ENCODE results near the gene DRAM1.
"Not testable (repeated sequence)": the region's sequence is repeated elsewhere in the genome, so short reads cannot be mapped to it uniquely, and the experiment has no call there.

Gene DRAM1

DNA sequence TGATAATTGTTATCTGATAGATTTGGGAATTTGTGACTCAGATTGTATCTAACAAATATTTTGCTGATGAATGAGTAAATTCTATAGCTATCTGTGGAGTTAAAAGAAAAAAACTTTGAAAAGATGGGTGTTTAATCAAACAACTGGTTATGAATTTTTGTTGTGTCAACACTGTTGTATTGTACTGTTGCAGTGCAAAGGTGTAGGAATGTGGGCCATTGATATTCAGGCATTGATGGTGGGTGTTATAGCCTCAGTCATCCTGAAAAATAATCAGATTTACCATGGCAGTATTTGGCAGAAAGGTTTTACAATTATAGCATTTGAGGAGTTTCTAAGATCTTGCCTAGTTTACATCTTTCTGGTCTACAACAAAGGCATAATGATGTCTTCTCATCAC is 15.4 kb downstream of the DRAM1 start:
- DNase-seq (ENCODE audit: insufficient read length, low spot score), result no peak
- FAIRE-seq, result no peak

DNA sequence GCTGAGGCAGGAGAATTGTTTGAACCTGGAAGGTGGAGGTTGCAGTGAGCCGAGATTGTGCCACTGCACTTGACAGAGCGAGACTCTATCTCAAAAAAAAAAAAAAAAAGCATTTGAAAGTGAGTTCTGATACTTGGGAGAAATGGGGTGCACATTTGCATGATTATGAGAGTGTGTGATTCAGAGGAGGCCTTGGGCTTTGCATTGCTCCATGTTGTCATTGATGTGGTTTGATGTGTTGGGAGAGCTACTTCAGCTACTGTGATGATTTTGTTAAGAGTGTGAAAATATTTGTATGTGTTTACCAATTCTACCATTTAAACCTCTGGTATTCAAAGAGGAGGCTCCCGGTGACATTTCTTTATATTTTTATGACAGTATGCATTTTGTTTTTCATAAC is 24.4 kb downstream of the DRAM1 start:
- FAIRE-seq (no peak), DNase-seq (ENCODE audit: insufficient read length, low spot score) (no peak)

DNA sequence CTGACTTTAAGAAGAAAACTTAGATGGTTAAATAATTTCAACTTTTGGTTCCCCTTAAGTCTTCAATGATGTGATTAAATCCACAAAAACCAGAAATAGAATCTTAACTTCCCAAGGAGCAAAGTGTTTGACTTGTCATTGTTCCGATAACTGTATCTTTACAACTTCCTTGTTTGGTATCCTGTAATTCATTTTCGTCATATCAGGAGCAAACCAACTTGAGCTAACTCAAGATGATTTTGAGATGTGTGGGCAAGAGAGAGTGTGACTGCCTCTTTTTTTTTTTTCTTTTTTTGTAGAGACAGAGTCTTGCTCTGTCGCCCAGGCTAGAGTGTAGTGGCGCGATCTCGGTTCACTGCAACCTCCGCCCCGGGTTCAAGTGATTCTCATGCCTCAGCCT is 25.3 kb downstream of the DRAM1 start:
- no peak for FAIRE-seq

DNA sequence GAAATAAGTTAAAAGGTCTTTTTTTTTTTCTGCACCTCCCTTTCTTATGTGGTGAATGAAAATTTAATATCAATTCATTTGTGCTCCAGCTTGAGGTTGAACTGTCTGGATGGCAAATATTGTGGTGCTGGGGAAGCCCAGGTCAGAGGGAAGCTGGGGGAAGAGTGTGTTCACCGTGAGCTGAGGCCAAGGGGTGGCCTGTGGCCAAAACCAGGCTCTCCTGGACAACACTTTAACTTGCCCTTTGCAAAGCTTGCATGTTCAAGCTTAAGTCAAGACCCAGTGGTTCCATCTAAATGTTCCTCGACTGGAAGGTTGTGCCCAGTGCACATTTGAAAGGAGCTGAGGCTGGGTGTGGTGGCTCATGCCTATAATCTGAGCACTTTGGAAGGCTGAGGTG is 28.8 kb downstream of the DRAM1 start:
- FAIRE-seq, result no peak
- no peak for DNase-seq (ENCODE audit: insufficient read length, low spot score)

More for the DNA sequence above, 25.3 kb downstream of the DRAM1 start:
- no peak for DNase-seq (ENCODE audit: insufficient read length, low spot score)

DNA sequence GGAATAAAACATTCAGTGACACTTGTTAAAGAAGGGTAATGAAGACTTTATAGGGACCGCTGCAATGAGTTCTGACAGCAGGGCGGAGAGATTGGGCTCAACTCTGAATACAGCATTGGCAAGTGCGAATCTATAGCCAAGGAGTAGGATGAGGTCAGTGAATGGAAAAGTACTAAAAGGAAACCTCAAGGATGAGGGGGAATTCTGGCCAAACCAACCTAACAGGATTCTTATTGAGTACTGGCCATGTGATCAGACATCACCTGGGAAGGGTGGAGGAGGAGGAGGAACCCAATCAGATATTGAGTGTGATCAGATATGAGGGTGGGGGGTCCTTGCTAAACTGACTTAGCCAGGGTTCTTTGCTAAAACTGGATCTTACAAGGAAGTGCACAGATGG is 31.0 kb downstream of the DRAM1 start:
- DNase-seq (ENCODE audit: insufficient read length, low spot score) (no peak), FAIRE-seq (no peak)

DNA sequence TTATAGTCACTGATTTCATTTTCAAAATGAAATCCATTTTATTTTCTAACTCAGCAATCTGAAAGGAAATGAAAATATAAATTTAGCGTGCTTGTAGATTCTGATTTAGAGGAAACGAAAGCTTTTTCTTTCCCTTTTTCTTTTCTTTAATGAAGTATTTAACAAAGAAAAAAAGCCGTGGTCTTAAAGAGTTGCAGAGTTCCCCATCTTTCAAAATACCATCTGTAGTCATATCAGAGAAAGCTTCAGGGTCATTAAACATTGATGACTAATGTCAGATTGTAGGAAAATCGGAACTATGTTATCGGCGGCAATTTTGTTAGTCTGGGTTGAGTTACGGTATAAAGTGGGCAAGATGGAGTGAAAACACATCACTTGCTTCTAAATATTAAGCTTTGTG is 32.3 kb downstream of the DRAM1 start:
- DNase-seq (ENCODE audit: insufficient read length, low spot score), result no peak

DNA sequence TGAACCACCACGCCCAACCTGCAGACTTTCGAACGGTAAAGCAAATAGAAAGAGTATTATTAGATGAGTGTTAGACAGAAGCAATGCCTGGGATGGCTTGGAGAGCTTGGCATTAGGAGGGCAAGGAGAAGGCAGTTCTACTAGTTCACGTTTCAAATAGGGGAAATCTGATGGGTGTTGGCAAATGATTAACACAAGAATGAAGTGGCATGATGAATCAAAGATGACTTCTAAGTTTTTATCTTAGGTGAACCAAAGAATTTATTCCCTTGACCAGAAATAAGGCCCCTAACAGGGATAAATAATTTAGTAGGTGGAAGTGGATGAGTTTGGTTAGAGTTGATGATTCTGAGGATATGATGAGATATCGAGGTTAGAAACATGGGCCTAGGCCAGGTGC is 38.5 kb downstream of the DRAM1 start:
- FAIRE-seq, result no peak
- DNase-seq (ENCODE audit: insufficient read length, low spot score), result no peak

More for the DNA sequence above, 32.3 kb downstream of the DRAM1 start:
- FAIRE-seq, result no peak

DNA sequence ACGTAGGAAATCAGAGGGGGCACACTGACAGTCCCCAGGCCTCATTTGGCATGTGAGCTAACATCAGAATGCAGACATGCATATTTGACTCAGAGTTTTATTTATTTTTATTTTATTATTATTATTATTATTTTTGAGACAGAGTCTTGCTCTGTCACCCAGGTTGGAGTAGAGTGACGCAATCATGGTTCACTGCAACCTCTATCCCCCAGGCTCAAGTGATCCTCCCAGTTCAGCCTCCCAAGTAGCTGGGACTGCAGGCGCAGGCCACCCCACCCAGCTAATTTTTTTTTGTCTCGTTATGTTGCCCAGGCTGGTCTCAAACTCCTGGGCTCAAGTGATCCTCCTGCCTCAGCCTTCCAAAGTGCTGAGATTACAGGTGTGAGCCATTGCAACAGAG is 41.4 kb downstream of the DRAM1 start:
- FAIRE-seq; DNase-seq (ENCODE audit: insufficient read length, low spot score): not testable (repeated sequence)

DNA sequence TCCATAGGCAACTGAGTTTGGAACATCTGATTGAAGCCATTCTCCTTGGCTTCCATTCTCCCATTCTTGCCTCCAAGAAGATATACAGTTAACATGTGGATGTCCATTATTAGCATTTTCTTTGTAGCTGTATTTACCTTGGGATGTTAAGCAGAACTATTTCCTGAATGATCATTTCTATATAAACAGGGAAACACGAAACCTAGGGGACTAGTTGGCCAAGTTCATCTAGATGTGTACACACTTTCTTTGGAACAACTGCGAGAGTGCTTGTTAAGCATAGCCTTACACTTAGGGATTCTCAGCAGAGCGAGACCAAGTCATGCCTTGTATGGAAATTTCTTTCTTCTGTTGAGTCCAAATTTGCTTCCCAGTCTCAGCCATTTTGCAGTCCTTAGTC is 42.1 kb downstream of the DRAM1 start:
- DNase-seq (ENCODE audit: insufficient read length, low spot score) (no peak), FAIRE-seq (no peak)

DNA sequence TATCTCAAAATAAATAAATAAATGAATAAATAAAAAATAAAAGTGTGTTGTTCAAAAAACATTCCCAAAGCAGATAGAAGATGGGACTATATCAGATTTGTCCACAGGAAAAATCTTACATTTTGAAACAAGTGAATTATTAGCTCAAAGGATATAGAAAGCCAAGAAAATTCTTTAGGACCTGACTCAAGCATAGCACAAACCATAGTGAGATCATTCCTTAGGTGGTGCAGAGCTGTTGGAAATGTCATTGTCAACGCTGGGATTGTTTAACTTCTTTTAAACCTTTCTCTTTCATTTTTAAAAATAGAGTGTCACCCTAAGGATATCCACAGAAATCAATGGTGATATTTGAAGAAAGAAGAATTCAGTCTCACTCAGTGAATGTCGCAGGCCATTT is 43.5 kb downstream of the DRAM1 start:
- no peak for DNase-seq (ENCODE audit: insufficient read length, low spot score)
- FAIRE-seq, result no peak

DNA sequence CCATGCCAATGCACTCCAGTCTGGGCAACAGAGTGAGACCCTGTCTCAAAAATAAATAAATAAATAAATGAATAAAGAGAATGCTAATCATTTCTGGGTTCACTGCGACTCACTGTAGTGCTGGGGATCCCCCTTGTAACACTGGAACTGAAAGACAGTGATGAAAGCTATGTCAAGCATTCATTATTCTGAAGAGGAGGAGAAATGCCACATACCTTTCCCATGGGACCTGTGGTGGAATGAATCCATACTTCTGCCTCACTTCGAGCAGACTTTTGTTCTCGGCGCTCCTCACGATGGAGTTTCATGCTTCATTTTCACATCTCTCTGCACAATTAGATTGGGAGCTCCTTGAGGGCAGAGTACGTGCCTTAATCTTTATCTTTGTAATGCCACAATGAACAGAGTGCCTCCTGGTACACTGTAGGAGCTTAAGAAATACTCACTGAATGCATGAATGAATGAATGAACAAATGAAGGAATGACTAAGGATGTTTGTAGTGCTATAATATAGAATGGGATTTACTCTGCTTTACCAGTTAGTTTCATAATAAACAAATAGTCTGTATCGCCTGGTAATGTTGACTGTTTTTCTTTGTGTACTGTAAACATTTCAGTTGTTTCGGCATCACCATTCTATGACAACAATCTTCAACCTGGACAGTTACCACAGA is 45.8 kb downstream of the DRAM1 start:
- FAIRE-seq (no peak), DNase-seq (ENCODE audit: insufficient read length, low spot score) (no peak)

DNA sequence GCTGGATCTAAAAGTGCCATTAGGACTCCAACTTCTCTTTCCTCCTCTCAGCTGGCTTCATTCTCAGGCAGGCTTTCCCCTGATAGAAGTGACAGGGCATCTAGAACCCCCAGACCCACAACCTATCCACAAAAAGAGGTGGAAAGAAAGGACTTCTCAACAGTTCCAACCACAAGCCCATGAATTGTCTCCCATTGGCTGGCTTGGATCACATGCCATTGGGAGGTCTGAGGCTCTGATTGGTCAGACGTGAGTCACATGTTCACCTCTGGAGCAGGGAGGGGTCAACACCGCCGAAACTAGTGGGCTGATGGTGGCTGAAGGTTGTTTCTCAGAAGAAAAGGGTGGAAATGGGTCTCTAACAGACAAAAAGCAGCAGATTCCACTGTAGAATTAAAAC is 47.2 kb downstream of the DRAM1 start:
- peak; percentile 21 for DNase-seq (ENCODE audit: insufficient read length, low spot score)
- FAIRE-seq, result no peak

DNA sequence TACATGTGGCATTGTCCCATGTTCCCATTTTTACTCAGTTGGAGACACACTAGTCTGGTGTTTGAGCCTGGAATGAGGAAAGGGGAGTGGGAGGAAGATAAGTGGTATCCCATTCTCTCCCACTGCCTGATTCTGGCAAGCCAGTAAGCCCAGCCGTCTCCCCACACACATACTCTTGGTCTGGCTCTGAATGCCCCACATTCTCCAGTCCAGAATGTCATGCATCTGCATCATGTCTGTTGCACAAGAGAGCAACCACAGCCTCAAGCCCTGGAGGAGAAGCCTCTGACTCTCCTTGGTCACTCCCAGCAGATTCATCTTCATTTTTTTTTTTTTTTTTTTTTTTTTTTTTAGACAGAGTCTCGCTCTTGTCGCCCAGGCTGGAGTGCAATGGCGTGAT is 48.0 kb downstream of the DRAM1 start:
- FAIRE-seq (no peak), DNase-seq (ENCODE audit: insufficient read length, low spot score) (peak; percentile 85)

DNA sequence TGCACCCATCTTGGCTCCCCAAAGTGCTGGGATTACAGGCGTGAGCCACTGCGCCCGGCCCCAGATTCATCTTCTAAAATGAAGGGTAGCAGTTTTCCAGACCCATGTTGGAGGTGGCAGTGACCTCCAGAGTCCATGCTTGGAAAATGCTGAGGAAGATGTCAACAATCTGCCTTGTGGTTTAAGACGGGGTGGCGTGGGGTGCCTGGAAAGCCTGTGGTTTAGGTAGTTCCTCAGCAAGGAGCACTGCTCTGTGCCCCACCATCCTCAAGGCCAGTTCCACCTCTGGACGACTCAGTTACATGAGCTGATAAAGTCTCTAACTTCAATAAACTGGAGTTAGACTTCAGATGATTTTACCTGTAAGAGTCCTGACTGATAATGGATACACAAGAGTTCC is 48.6 kb downstream of the DRAM1 start:
- DNase-seq (ENCODE audit: insufficient read length, low spot score), result no peak
- FAIRE-seq, result no peak

DNA sequence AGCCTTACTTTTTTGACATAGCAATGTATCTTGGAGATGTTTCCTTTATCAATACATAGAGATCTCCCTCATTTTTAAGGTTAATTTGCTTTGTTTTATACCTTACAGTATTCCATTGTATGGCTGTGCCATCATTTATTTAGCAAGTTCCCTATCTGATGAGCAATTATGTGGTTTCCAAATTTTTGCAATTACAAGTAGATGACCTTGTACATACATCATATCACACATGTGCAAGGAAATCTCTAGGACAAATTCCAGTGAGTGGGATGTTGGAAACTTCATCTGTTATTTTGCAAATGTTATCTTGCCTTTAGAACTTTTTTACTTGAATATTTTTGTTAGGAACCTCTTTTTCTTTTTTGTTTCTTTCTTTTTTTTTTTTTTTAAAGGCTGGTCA is 49.7 kb downstream of the DRAM1 start:
- DNase-seq (ENCODE audit: insufficient read length, low spot score), result no peak
- no peak for FAIRE-seq

DNA sequence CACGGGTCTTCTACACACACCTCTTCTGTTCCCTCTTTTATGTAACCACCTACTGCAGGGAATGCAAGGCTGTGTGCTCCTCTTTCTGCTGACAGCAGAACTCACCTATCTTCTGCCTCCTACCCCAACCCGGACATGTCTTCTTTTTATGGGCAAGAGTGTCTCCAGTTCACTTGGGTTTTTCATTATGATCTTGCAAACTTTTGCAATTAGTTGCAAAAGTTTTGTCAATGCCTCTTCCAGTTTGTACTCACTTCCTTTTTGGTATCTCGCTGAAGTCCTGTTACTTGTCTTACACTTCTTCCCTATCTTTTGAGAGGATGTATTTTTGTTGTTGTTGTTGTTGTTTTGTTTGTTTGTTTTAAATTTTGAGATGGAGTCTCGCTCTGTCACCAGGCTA is 50.6 kb downstream of the DRAM1 start:
- FAIRE-seq (no peak), DNase-seq (ENCODE audit: insufficient read length, low spot score) (no peak)

DNA sequence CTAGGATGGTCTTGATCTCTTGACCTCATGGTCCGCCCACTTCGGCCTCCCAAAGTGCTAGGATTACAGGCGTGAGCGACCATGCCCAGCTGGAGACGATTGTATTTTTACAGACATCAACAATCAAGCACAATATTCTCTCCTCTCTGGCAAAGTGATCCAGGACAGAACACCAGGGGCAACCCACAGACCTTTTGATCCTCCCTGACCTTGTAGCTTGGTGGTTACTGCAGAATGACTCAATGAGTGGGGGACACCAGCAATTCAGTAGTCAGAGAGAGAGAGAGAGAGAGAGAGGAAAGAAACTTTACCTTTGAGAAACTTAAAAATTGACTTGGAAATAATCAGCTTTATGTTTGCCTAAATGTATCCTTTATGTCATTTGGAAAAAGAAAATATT is 51.2 kb downstream of the DRAM1 start:
- FAIRE-seq, result no peak
- DNase-seq (ENCODE audit: insufficient read length, low spot score), result no peak

DNA sequence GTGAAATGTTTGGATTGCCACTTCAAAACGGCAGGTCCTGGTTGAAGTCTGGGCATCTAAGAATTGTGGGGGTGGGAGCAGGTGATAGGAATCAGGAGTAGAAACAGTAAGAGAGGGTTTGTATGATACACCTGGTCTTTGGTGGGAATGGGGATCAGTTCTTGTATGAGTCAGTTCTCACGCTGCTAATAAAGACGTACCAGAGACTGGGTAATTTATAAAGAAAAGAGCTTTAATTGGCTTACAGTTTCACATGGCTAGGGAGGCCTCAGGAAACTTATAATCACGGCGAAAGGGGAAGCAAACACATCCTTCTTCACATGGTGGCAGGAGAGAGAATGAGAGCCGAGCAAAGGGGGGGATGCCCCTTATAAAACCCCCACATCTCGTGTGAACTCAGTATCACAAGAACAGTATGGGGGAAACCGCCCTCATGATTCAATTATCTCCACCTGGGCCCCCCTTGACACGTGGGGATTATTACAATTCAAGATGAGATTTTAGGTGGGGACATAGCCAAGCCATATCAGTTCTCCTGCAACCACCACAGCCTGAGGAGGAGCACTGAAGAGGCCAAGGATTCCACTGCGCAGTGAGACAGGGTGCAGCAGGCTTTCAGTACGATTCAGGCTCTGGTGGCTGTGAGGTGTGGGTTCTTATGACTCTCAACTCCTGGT is 52.1 kb downstream of the DRAM1 start:
- FAIRE-seq, result no peak
- no peak for DNase-seq (ENCODE audit: insufficient read length, low spot score)

DNA sequence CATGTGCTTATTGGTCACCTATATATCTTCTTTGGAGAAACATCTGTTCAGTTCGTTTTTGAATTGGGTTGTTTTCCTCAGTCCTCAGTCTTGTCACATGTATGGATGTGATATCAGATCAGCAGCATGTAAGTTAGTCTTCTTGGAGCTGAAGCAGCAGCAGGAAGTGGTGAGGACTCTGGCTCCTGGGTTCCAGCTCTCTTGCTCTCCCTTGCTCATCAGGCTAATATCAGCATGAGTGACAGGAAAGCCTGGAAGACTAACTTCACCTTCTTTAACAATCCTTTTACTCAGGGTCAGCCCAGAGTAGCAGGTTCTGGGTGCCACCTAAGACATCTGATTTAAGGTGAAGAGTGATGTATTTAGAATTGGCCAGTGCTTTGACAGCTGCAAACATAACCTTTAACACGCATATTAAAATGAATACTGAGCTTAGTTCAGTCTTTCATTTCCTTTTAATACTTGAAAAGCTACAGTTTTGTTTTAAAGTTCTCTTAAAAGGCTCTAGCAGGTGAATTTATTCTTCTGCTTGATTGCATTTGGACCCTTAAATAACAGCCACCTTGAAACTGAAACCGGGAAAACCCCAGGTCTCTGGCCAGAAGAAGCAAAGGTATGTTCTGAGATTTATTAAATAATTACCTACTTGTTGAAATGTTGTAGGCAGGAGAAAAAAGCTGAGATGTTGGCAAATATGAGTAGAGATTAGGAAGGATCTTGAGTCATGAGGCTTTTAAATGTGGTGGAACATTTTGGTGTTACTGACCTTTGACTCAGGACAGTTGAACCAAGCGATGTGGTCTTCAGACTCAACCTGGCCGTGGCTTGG is 54.3 kb downstream of the DRAM1 start:
- FAIRE-seq, result no peak
- DNase-seq (ENCODE audit: insufficient read length, low spot score), result no peak

DNA sequence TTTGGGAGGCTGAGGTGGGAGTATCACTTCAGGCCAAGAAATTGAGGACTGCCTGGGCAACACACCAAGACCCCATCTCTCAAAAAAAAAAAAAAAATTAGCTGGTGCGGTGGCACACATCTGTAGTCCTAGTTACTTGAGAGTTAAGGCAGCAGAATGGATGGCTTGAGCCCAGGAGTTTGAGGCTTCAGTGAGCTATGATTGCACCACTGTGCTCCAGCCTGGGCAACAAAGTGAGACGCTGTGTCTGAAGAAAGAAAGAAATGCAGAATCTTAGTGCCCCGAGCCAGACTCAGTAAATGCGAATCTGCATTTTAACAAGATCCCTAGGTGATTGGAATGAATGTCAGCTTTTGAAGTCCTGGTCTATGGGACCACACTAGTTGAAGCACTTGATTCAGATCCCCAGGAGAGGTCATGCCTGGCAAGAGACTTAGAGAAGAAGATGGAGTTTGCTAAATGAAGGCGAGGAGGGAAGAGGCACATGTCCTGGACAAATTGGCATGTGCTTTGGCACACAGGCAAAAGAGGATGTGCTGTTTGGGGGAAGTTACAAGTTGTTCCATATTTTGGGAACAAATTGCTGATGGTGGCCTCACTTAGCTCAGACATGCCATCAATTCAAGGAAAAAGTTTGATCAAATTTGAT is 56.6 kb downstream of the DRAM1 start:
- no peak for DNase-seq (ENCODE audit: insufficient read length, low spot score)
- no peak for FAIRE-seq
